ENCODE measurements around the gene CNPY4. TPM values are rescaled to one million over a fixed set of nuclear protein-coding genes. Genes with fewer than 3 reads are reported as not detected.
A peak's percentile ranks its signal among the peaks of the same experiment; 100 is the strongest.

CNPY4 gene
- total and polyA plus RNA-seq, 4 donors: 14.0 to 35.0 (median 23.3) TPM

DNA sequence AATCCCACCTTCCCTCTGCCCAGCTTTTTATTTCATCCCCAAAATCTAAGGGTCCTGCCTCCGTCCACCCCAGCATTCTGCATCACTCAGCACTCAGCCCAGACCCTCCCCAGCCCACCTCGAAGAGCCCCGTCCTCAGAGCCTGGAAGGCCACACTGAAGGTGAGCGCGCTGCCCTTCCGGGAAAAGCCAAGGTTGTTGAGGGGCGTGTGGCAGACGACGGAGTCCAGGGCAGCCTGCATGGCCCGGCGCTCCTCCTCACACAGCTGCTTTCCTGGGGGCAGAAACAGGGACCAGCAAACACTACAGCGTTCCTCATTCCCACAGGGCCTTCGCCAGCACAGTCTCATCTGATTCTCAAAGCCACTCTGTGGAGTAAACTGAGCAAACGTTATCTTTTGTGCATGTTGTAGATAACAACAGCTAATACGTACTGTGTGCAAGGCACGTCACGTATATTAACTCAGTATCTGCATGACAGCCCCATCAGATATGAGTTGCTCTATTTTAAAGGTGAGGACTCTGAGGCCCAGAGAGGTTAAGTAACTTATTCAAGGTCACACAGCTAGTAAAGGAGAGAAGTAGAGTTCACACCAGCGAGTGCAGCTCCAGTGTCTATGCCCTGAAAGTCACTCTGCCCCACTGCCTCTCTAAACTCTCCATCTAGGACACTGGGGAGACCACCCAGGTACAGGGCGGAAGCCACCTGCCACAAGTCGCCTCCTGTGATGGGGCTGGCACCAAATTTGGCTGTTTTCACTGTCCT, 36.3 kb downstream of the CNPY4 start:
- H3K27me3 ChIP-seq (ENCODE audit: control insufficient read depth in 1 of 2, insufficient read depth in 2 of 2, low read length in 1 of 2): no peaks in the 10 kb centered on the region
- 81 to 82% methylated on average over 20 of the region's 20 CpGs for WGBS, 2 donors
- H3K9me3 ChIP-seq (ENCODE audit: control insufficient read depth, low read length): no peaks in the 10 kb centered on the region
- DNase-seq: no peak
- H3K27ac ChIP-seq (ENCODE audit: low read depth in 1 of 2, low read length in 2 of 2): no peak overlapping the region
- intact Hi-C loops (cut with DNase I): no loop called here
- H3K4me1 ChIP-seq (ENCODE audit: control insufficient read depth in 1 of 2, insufficient read depth in 2 of 2, low read length in 2 of 2): no peaks in the 10 kb centered on the region
- no peak for ATAC-seq (ENCODE audit: low FRiP score)
- no peaks in the 10 kb centered on the region for H3K36me3 ChIP-seq (ENCODE audit: control insufficient read depth in 1 of 2, insufficient read depth in 2 of 2, low read length in 1 of 2)
- no peak overlapping the region for H3K4me3 ChIP-seq (ENCODE audit: low read length in 2 of 2)

GRCh38 chr7:100156331-100157068, 37.1 kb downstream of the CNPY4 start:
- Histone ChIP-seq H3K27me3 (ENCODE audit: control insufficient read depth in 1 of 2, insufficient read depth in 2 of 2, low read length in 1 of 2) (no peaks in the 10 kb centered on the region), H3K27ac (ENCODE audit: low read depth in 1 of 2, low read length in 2 of 2) (no peak overlapping the region), H3K4me3 (ENCODE audit: low read length in 2 of 2) (no peak overlapping the region), H3K9me3 (ENCODE audit: control insufficient read depth, low read length) (no peaks in the 10 kb centered on the region), H3K36me3 (ENCODE audit: control insufficient read depth in 1 of 2, insufficient read depth in 2 of 2, low read length in 1 of 2) (no peaks in the 10 kb centered on the region), H3K4me1 (ENCODE audit: control insufficient read depth in 1 of 2, insufficient read depth in 2 of 2, low read length in 2 of 2) (no peaks in the 10 kb centered on the region)
- WGBS, 2 donors: 77 to 79% methylated on average over 15 to 16 of the region's 16 CpGs
- intact Hi-C loops (cut with DNase I): no loop called here
- ATAC-seq (ENCODE audit: low FRiP score): no peak
- DNase-seq: no peak

DNA sequence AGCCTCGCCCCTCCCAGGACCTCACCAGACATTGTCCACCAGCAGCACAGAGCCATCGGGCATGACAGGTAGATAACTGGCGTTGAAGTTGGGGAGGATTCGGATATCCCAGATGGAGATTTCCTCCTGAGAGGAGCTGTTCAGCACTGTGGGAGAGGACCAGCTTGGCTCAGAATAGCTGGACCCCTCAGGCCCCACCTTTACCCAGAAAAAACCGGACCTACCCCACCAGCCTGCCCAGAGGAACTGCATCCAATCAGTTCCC, 37.6 kb downstream of the CNPY4 start:
- H3K4me3 ChIP-seq (ENCODE audit: low read length in 2 of 2): no peak overlapping the region
- no peaks in the 10 kb centered on the region for H3K9me3 ChIP-seq (ENCODE audit: control insufficient read depth, low read length)
- 67 to 74% methylated on average over 5 of the region's 5 CpGs for WGBS, 2 donors
- ATAC-seq (ENCODE audit: low FRiP score) (no peak), DNase-seq (no peak)
- intact Hi-C loops (cut with DNase I): no loop called here
- no peak overlapping the region for H3K27ac ChIP-seq (ENCODE audit: low read depth in 1 of 2, low read length in 2 of 2)
- no peaks in the 10 kb centered on the region for H3K36me3 ChIP-seq (ENCODE audit: control insufficient read depth in 1 of 2, insufficient read depth in 2 of 2, low read length in 1 of 2)
- no peaks in the 10 kb centered on the region for H3K27me3 ChIP-seq (ENCODE audit: control insufficient read depth in 1 of 2, insufficient read depth in 2 of 2, low read length in 1 of 2)
- H3K4me1 ChIP-seq (ENCODE audit: control insufficient read depth in 1 of 2, insufficient read depth in 2 of 2, low read length in 2 of 2): no peaks in the 10 kb centered on the region

DNA sequence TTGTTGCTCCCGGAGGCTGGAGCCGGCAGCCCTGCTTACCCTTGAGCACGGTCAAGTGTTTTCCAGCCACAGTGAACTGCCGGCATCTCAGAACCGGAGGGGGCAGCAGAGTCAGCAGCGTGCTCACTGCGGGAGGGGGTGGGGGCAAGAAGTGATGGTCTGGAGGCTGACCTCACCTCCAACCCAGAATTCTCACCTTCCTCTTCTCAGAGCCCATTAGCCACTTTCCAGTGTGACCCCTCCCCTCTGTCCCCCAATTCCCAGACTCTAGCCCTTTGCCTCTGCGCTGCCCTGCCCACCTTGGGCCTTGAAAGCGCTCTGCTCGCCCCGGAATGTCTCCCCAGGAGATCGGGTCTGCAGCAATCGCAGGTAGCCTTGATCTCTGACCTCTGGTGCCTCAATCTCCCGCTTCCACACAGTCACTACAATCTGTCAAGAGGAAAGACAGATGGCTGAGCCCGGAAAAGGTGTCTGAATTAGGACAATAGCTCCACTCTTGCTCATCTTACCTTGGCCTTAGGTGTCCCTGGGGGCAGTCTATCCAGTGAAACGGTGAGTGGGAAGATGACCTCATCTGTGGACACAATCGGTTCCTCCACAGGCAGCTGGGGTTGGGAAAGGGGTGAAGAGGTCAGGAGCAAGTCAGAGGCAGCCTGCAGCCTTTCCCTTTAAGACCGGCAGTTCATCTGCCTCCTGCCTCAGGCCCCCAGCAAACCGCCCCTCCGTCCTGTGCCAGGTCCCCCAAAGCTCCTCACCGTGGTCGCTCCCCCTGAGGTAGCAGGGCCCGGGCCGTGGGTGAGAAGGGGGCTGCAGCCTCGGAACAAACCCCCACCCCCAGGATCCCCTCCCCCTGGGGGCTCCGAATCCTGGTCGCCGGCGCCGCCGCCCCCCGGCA, 38.1 kb downstream of the CNPY4 start:
- Histone ChIP-seq H3K27me3 (ENCODE audit: control insufficient read depth in 1 of 2, insufficient read depth in 2 of 2, low read length in 1 of 2) (no peaks in the 10 kb centered on the region), H3K36me3 (ENCODE audit: control insufficient read depth in 1 of 2, insufficient read depth in 2 of 2, low read length in 1 of 2) (no peaks in the 10 kb centered on the region), H3K27ac (ENCODE audit: low read depth in 1 of 2, low read length in 2 of 2) (peak overlapping the region in 1 of 2 donors; percentile 36), H3K4me1 (ENCODE audit: control insufficient read depth in 1 of 2, insufficient read depth in 2 of 2, low read length in 2 of 2) (no peaks in the 10 kb centered on the region), H3K9me3 (ENCODE audit: control insufficient read depth, low read length) (no peaks in the 10 kb centered on the region), H3K4me3 (ENCODE audit: low read length in 2 of 2) (peak overlapping the region; percentile 80 to 84)
- DNase-seq (no peak), ATAC-seq (ENCODE audit: low FRiP score) (no peak)
- WGBS, 2 donors: 18 to 19% methylated on average over 30 to 32 of the region's 32 CpGs
- intact Hi-C loops (cut with DNase I): no loop called here

DNA sequence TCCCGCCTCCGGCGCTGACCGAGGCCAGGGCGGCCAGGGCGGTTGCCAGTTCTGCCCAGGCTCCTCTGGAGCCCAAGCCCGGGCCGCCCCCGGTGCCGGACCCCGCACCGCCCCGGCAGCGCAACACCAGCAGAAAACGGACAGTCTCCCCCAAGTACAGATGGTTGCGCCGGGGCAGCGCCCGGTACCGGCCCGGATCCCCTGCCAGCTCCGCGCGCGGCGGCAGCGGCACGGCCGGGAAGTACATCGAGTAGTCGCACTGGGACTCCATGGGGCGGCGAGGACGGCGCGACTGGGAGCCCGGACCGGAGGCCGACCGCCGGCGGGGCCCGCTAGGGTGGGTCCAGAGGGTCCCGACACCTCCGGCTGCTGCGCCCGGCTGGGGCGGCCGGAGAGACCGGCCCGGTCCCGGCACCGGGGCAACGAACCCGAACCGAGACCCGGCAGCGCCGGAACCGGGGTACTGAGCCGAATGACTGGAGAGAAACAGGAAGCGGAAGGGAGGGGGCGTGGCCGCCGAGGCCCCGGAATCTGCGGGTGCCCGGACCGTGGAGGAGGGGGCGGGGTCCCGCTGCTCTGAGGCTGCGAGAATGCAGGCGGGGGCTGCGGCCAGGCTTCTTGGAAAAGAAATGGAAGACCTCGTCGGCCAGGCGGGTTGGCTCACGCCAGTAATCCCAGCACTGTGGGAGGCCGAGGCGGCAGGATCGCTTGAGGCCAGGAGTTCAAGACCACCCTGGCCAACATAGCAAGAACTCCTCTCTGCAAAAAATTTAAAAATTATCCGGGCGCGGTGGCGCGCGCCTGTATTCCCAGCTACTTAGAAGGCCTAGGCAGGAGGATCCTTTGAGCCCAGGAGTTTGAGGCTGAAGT, 39.0 kb downstream of the CNPY4 start, which contains the start of gene TRAPPC14:
Gene TRAPPC14, minus strand, starts transcription at position 495 of the 870 bp plus-strand sequence. Its CDS starts 224 bp downstream, at position 271.
- H3K27ac ChIP-seq (ENCODE audit: low read depth in 1 of 2, low read length in 2 of 2): peak within 1 kb of the TSS in 1 of 2 donors; percentile 60
- H3K36me3 ChIP-seq (ENCODE audit: control insufficient read depth in 1 of 2, insufficient read depth in 2 of 2, low read length in 1 of 2): no peaks in the 10 kb centered on the region
- H3K9me3 ChIP-seq (ENCODE audit: control insufficient read depth, low read length): no peaks in the 10 kb centered on the region
- no peaks in the 10 kb centered on the region for H3K27me3 ChIP-seq (ENCODE audit: control insufficient read depth in 1 of 2, insufficient read depth in 2 of 2, low read length in 1 of 2)
- ATAC-seq (ENCODE audit: low FRiP score) (peak; percentile 93), DNase-seq (peak; percentile 96 to 99)
- H3K4me1 ChIP-seq (ENCODE audit: control insufficient read depth in 1 of 2, insufficient read depth in 2 of 2, low read length in 2 of 2): no peaks in the 10 kb centered on the region
- intact Hi-C loops (cut with DNase I): no loop called here
- H3K4me3 ChIP-seq (ENCODE audit: low read length in 2 of 2): peak within 1 kb of the TSS; percentile 80 to 84
- 1 to 2% methylated on average over 65 to 87 of the region's 87 CpGs for WGBS, 2 donors

- Histone ChIP-seq H3K4me3 (ENCODE audit: low read length in 2 of 2) (peak overlapping the region in 1 of 2 donors; percentile 84), H3K36me3 (ENCODE audit: control insufficient read depth in 1 of 2, insufficient read depth in 2 of 2, low read length in 1 of 2) (no peaks in the 10 kb centered on the region), H3K27ac (ENCODE audit: low read depth in 1 of 2, low read length in 2 of 2) (no peak overlapping the region), H3K27me3 (ENCODE audit: control insufficient read depth in 1 of 2, insufficient read depth in 2 of 2, low read length in 1 of 2) (no peaks in the 10 kb centered on the region), H3K9me3 (ENCODE audit: control insufficient read depth, low read length) (no peaks in the 10 kb centered on the region), H3K4me1 (ENCODE audit: control insufficient read depth in 1 of 2, insufficient read depth in 2 of 2, low read length in 2 of 2) (no peaks in the 10 kb centered on the region)
- ATAC-seq (ENCODE audit: low FRiP score) (no peak), DNase-seq (peak in 1 of 2 donors; percentile 20)
- WGBS, 2 donors: 69 to 71% methylated on average over 7 of the region's 7 CpGs
- intact Hi-C loops (cut with DNase I): no loop called here
Observed at GRCh38 chr7:100159099-100159623, 39.7 kb downstream of the CNPY4 start.

DNA sequence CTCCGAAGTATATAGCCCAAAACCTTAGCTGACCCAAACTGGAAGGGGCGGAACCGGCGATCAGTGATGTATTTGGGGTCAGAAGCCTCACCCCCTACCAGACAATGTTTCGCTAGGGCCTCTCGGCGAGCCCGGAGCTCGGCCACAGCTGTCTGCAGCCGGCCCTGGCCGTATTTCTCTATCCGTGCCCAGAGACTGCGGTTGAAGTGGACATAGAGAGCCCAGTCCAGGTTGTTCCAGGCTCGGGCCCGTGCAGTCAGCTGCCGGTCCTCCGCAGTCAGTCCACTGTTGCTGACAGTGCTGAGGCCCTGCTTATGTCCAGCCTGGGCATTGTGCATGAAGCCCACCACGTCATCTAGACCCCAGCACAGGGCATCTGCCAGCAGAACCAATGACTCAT, 40.6 kb downstream of the CNPY4 start:
- Histone ChIP-seq H3K36me3 (ENCODE audit: control insufficient read depth in 1 of 2, insufficient read depth in 2 of 2, low read length in 1 of 2) (no peaks in the 10 kb centered on the region), H3K27ac (ENCODE audit: low read depth in 1 of 2, low read length in 2 of 2) (no peak overlapping the region), H3K9me3 (ENCODE audit: control insufficient read depth, low read length) (no peaks in the 10 kb centered on the region), H3K4me1 (ENCODE audit: control insufficient read depth in 1 of 2, insufficient read depth in 2 of 2, low read length in 2 of 2) (no peaks in the 10 kb centered on the region), H3K4me3 (ENCODE audit: low read length in 2 of 2) (no peak overlapping the region), H3K27me3 (ENCODE audit: control insufficient read depth in 1 of 2, insufficient read depth in 2 of 2, low read length in 1 of 2) (no peaks in the 10 kb centered on the region)
- DNase-seq: peak in 1 of 2 donors; percentile 44
- no peak for ATAC-seq (ENCODE audit: low FRiP score)
- intact Hi-C loops (cut with DNase I): no loop called here
- 90 to 94% methylated on average over 18 of the region's 18 CpGs for whole genome bisulfite sequencing, 2 donors

Data from aorta (tissue), 5 donors.